ENCODE data around the gene MED13L.
"Not testable (repeated sequence)": the region's sequence is repeated elsewhere in the genome, so short reads cannot be mapped to it uniquely, and the experiment has no call there.

DNA sequence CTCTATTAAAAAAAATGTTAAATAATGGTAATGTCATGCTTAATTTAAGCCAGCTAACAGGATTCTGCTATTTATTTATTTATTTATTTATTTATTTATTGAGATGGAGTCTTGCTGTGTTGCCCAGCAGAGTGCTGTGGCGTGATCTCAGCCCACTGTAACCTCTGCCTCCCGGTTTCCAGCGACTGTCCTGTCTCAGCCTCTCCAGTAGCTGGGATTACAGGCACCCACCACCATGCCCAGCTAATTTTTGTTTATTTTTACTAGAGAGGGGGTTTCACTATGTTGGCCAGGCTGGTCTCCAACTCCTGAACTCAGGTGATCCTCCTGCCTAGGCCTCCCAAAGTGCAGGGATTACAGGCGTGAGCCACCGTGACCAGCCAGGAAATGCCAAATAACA is 43.3 kb downstream of the MED13L start:
- TF ChIP-seq, protein P1, sequence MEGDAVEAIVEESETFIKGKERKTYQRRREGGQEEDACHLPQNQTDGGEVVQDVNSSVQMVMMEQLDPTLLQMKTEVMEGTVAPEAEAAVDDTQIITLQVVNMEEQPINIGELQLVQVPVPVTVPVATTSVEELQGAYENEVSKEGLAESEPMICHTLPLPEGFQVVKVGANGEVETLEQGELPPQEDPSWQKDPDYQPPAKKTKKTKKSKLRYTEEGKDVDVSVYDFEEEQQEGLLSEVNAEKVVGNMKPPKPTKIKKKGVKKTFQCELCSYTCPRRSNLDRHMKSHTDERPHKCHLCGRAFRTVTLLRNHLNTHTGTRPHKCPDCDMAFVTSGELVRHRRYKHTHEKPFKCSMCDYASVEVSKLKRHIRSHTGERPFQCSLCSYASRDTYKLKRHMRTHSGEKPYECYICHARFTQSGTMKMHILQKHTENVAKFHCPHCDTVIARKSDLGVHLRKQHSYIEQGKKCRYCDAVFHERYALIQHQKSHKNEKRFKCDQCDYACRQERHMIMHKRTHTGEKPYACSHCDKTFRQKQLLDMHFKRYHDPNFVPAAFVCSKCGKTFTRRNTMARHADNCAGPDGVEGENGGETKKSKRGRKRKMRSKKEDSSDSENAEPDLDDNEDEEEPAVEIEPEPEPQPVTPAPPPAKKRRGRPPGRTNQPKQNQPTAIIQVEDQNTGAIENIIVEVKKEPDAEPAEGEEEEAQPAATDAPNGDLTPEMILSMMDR (conservative IDR thresholded peaks at IDR 0.05; ENCODE audit: low read depth, low read length) = not testable (repeated sequence)
- TF ChIP-seq BHLHE40 (IDR thresholded peaks at IDR 0.05; ENCODE audit: low read depth, low read length); RAD21 (IDR thresholded peaks at IDR 0.05; ENCODE audit: low read length); POLR2A (IDR thresholded peaks at IDR 0.05; ENCODE audit: low read depth, low read length); MAFK (IDR thresholded peaks at IDR 0.05; ENCODE audit: low read depth, low read length); CHD1 (IDR thresholded peaks at IDR 0.05; ENCODE audit: low read depth, low read length); RCOR1 (IDR thresholded peaks at IDR 0.05; ENCODE audit: insufficient replicate concordance, low read length); CEBPB (IDR thresholded peaks at IDR 0.05; ENCODE audit: low read depth, low read length): not testable (repeated sequence)
